HL-60 (cell line): Measurements from ENCODE around the gene NMNAT2.

Source experiments
- DNase-seq, 2 experiments: peaks; one replicate each; pipeline ENCODE4 v3.0.0-alpha.2; 2010 to 2020; ENCODE audit warnings: low read depth in 1 of 2, low spot score in 1 of 2
- H3K27ac ChIP-seq: fragments of 250-450 bp; sonication (Bioruptor Pico); replicated peaks from 2 replicates; pipeline ENCODE4 v1.5.1; 2020; ENCODE audit warnings: mild to moderate bottlenecking, moderate library complexity
- H3K27me3 ChIP-seq: fragments of 250-450 bp; sonication (Bioruptor Pico); 2 replicates; pipeline ENCODE4 v1.5.1; 2021; ENCODE audit warnings: mild to moderate bottlenecking, moderate library complexity; ENCODE audit not compliant: insufficient read depth, poor library complexity, severe bottlenecking
- H3K4me3 ChIP-seq: replicated peaks from 2 replicates; pipeline ENCODE4 v1.5.1; 2011; ENCODE audit warnings: mild to moderate bottlenecking, control low read depth, low read length; ENCODE audit not compliant: insufficient read depth
- GABPA ChIP-seq: IDR thresholded peaks from 2 replicates; pipeline ENCODE4 v1.6.1; 2012; ENCODE audit warnings: low read depth
- POLR2AphosphoS5 ChIP-seq: IDR thresholded peaks from 2 replicates; pipeline ENCODE4 v1.6.1; 2012; ENCODE audit warnings: low read depth
- SPI1 ChIP-seq: IDR thresholded peaks from 2 replicates; pipeline ENCODE4 v1.6.1; 2012; ENCODE audit warnings: low read depth, mild to moderate bottlenecking, borderline replicate concordance
- TF ChIP-seq, protein P1 (sequence below): IDR thresholded peaks from one replicate; pipeline ENCODE4 v1.5.1; 2011; ENCODE audit warnings: low read length, control low read depth, inconsistent platforms; ENCODE audit not compliant: insufficient read depth
- TF ChIP-seq, protein P2 (sequence below): IDR thresholded peaks from 2 replicates; pipeline ENCODE4 v1.6.1; 2012; ENCODE audit warnings: low read depth; ENCODE audit not compliant: insufficient replicate concordance

Gene NMNAT2

DNA sequence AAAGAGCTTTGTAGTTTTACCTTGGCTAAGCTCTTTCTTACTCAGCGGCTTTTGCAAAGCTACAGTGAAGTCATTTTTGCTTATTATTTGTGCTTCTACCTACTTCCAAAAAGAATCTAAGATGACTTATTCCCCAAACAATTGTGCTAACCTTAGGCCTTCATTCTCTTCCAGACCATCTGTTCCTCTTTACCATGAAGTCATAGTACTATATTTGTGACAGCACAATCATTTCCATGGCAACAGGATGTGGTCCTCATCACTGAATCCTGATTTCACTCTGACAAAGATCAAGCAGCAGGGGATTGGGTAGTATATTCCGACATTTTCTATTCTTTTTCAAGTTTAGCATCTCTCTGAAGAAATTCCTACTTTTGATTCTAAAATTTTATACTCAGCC lies 24.8 kb upstream of the NMNAT2 start:
- no peak for TF ChIP-seq GABPA
- TF ChIP-seq POLR2AphosphoS5, result no peak
- TF ChIP-seq, protein P1, sequence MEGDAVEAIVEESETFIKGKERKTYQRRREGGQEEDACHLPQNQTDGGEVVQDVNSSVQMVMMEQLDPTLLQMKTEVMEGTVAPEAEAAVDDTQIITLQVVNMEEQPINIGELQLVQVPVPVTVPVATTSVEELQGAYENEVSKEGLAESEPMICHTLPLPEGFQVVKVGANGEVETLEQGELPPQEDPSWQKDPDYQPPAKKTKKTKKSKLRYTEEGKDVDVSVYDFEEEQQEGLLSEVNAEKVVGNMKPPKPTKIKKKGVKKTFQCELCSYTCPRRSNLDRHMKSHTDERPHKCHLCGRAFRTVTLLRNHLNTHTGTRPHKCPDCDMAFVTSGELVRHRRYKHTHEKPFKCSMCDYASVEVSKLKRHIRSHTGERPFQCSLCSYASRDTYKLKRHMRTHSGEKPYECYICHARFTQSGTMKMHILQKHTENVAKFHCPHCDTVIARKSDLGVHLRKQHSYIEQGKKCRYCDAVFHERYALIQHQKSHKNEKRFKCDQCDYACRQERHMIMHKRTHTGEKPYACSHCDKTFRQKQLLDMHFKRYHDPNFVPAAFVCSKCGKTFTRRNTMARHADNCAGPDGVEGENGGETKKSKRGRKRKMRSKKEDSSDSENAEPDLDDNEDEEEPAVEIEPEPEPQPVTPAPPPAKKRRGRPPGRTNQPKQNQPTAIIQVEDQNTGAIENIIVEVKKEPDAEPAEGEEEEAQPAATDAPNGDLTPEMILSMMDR, result no peak
- no peak for TF ChIP-seq SPI1
- TF ChIP-seq, protein P2, sequence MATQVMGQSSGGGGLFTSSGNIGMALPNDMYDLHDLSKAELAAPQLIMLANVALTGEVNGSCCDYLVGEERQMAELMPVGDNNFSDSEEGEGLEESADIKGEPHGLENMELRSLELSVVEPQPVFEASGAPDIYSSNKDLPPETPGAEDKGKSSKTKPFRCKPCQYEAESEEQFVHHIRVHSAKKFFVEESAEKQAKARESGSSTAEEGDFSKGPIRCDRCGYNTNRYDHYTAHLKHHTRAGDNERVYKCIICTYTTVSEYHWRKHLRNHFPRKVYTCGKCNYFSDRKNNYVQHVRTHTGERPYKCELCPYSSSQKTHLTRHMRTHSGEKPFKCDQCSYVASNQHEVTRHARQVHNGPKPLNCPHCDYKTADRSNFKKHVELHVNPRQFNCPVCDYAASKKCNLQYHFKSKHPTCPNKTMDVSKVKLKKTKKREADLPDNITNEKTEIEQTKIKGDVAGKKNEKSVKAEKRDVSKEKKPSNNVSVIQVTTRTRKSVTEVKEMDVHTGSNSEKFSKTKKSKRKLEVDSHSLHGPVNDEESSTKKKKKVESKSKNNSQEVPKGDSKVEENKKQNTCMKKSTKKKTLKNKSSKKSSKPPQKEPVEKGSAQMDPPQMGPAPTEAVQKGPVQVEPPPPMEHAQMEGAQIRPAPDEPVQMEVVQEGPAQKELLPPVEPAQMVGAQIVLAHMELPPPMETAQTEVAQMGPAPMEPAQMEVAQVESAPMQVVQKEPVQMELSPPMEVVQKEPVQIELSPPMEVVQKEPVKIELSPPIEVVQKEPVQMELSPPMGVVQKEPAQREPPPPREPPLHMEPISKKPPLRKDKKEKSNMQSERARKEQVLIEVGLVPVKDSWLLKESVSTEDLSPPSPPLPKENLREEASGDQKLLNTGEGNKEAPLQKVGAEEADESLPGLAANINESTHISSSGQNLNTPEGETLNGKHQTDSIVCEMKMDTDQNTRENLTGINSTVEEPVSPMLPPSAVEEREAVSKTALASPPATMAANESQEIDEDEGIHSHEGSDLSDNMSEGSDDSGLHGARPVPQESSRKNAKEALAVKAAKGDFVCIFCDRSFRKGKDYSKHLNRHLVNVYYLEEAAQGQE, result no peak
- no peak overlapping the region for H3K27ac ChIP-seq
- no peak overlapping the region for H3K4me3 ChIP-seq
- no peaks in the 10 kb centered on the region for H3K27me3 ChIP-seq
- no peak for DNase-seq

DNA sequence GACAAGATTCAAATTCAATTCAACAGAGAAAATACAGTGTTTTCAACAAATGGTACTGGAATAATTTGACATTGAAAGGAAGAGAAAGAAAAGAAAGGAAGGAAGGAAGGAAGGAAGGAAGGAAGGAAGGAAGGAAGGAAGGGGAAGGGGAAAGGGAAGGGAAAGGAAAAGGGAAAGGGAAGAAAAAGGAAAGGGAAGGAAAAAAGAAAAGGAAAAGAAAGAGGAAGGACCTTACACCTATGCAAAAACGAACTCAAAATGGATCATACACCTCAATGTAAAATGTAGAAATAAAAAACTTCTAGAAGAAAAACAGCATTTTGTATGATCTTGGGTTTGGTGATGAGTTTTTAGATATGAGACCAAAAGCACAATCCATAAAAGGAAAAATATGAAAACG lies 19.9 kb upstream of the NMNAT2 start:
- no peaks in the 10 kb centered on the region for H3K27me3 ChIP-seq
- TF ChIP-seq, protein P2, result no peak
- no peak for TF ChIP-seq GABPA
- TF ChIP-seq POLR2AphosphoS5, result no peak
- no peak for TF ChIP-seq SPI1

DNA sequence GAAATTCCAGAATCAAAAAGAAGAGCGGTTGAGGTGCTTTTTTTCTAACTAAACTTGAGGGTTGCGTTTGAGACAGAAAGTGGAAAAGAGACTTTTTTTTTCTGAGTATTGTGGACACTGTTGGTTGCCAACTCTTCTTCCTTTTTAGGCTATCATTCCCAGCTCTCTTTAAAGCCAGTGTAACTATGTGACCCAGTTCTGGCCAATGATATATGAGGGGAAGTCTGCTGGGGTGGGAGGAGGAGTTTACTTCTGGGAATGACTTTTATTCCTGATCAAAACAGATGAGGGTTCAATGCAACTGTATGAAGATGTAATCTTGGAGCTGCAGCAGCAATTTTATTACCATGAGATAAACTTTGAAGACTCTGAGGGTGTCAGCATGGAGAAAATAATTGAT lies 17.3 kb upstream of the NMNAT2 start:
- TF ChIP-seq SPI1 (no peak), GABPA (no peak), POLR2AphosphoS5 (no peak)
- TF ChIP-seq, protein P2, result no peak
- TF ChIP-seq, protein P1, result no peak
- DNase-seq, result no peak
- H3K27ac ChIP-seq, result no peak overlapping the region
- no peaks in the 10 kb centered on the region for H3K27me3 ChIP-seq
- no peak overlapping the region for H3K4me3 ChIP-seq

More for the DNA sequence above, 19.9 kb upstream of the NMNAT2 start:
- no peak for DNase-seq
- no peak overlapping the region for H3K4me3 ChIP-seq
- no peak overlapping the region for H3K27ac ChIP-seq

DNA sequence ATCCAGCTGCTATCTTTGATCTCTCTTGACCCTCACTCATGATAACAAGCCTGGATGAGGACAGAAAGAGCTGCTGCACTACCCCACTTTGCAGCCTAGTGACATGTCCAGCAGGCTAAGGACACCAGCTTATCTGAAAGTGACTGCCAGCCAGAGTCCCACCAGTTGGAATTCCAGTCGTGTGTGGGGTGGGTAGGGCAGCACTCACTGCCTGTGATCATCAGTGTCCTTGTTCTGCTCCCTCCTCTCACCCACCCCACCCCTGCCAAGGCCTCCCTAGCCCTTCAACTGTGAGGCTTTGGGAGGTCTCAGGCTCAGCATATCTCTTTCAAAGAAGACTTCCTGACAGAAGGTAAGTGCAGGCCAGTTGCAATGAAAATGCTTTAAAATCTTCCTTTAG lies 15.5 kb upstream of the NMNAT2 start:
- Histone ChIP-seq H3K4me3 (no peak overlapping the region), H3K27me3 (no peaks in the 10 kb centered on the region), H3K27ac (no peak overlapping the region)
- TF ChIP-seq, protein P2, result no peak
- TF ChIP-seq SPI1, result no peak
- TF ChIP-seq, protein P1, result no peak
- TF ChIP-seq GABPA, result no peak
- no peak for TF ChIP-seq POLR2AphosphoS5
- DNase-seq, result no peak
